Inferior parietal cortex (tissue), 1 donor: ENCODE measurements around the gene ZSCAN22.
"Not testable (repeated sequence)": the region's sequence is repeated elsewhere in the genome, so short reads cannot be mapped to it uniquely, and the experiment has no call there.

Experiments used
- DNase-seq: peaks from one replicate; pipeline ENCODE4 v3.0.0-alpha.2; 2016; ENCODE audit errors: extremely low spot score

Gene ZSCAN22

DNA sequence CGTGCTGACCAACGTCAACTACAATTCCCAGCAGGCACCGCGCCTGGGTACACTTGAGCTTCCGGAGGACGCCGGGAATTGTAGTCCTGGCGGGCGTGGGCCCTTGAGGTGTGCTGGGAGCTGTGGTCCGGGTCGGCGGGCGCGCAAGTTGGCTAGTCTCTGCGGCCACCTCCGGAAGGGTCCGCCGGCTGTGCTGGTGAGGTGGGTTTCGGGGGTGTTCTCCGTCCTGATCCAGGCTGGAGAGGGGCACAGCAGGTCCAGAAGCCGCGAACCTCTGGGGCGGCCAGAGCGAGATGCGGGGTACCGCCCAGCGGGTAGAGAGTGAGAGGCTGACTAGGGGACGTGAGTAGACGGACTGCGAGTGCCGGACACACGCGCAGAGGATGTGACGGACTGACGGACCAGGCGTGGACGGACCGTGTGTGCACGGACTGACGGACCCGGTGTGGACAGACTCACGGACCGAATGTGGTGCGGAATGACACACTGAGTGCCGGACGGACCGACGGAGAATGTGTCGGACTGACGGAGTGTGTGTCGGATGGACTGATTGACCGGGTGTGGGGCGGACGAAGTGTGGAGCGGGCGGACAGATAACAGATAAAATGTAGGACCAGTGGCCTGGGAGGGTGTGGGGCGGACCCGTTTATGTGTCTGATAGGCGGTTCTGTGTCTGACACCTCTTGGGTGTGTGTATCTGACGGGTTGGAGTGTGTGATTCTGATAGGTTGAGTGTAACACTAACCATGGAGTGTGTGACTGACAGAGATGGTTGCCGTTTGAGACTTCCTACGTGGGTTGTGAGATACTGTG is at the start of gene ZSCAN22:
TSS of gene ZSCAN22 (plus strand) at position 81 of the 813 bp plus-strand sequence. CDS start 7,809 bp downstream, outside the sequence.
- peak; percentile 98 for DNase-seq

DNA sequence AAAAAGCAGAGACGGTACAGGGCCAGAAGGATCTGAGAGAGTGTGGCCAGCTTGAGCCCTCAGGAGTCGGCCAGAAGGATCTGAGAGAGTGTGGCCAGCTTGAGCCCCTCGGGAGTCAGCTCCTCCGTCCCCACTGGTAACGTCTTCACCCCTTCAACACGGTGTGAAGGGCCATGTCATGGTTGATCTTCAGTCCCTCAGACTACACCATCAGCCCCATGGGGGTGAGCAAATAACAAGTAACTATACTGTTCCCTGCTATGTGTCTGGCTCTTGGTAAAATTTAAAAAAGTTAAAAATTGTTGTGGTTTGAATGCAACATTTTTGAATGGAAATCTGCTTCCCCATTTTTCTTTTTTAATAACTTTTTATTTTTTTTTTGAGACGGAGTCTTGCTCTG is 49.6 kb upstream of the ZSCAN22 start:
- no peak for DNase-seq

DNA sequence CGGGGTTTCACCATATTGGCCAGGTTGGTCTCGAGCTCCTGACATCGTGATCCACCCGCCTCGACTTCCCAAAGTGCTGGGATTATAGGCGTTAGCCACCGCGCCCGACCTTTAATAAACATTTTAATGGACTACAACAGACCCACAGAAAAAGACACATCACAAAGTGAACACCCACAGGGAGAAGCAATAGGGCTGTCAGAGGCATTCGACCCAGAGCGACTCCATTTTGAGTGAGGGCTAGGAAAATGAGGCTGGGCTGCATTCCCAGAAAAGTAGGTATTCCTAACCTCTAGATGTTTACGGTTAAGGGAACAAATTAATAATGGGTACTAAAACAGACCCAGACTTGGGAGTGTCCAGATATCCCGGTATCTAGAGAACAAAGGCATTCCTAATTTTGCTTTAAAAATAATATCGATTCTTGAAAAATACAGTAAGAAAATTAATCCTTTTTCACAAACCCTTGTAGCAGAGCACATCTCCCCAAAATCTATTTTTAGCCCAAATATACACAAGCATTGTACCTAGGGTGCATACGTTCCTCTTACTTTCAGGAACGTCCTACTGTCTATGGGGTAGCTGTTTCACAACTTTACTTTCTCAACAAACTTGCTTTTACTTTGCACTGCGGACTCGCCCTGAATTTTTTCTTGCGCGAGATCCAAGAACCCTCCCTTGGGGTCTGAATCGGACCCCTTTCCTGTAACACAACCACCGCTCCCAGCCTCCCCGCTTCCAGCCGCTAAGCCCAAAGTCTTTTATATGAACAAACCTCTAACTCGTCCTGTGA is 48.9 kb upstream of the ZSCAN22 start:
- DNase-seq, result no peak

DNA sequence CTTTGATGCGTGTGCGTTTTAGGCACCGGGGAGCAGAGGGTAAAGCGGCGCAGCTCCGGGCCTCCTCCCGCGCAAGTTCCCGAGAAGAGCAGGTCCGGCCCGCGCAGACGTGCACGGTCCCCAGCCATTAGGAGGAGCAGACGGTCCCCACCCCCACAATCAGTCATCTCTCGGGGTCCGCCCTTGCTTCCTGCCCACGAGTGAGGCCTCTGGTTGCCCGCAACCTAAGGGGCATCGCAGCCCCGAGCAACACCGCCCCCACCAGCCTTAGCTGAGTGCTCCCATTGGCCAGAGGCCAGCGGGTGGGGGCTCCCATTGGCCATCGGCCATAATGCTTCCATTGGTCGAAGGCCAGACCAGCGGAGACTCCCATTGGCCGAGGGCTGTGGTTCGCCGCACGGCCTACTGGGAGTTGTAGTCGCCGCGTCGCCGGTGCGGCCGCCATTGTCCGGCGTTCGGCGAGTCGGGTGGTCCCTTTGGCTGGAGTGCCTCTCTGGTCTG is 48.2 kb upstream of the ZSCAN22 start, which contains the start of gene ZNF8:
TSS of gene ZNF8 (plus strand) at position 415 of the 501 bp plus-strand sequence. CDS start 127 bp downstream, outside the sequence.
- DNase-seq, result peak; percentile 99

DNA sequence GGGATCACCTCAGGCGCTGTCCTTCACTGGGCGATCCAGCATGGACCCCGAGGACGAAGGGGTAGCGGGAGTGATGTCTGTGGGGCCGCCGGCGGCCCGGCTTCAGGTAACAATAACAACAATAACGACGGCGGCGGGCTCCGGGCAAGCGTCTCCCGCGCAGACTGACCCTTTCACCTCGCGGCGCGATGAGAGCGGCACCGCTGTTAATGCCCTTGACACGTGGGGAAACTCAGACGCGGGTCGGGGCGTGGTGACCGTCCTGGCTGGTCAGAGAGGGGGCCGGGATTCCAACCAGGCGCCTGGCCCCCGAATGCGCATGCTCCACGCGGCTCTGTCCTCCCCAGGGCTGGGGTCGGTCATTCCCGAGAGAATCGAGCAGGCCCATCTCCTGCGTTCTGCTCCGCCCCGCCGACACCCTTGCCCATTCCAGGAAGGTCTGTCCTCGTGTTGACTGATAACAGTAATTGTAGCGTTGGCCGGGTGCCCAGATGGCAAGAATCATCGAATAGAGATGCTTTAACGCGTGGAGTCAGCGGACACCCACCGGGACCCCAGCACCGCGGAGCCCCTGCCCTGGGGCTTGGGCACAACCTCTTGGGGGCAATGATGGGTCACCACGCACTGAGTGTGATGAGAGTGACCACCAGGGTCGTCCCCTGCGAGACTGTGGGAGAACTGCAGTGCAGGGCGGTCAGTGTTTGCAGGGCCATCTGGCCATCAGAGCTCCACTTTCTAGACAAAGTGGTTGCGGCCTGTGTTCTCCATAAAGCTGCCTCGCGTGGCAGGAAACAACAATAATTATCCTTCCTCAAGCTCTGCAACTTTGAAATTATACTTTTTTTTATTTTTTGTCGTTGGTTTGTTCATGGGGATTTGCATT is 47.5 kb upstream of the ZSCAN22 start:
- DNase-seq, result peak; percentile 47

DNA sequence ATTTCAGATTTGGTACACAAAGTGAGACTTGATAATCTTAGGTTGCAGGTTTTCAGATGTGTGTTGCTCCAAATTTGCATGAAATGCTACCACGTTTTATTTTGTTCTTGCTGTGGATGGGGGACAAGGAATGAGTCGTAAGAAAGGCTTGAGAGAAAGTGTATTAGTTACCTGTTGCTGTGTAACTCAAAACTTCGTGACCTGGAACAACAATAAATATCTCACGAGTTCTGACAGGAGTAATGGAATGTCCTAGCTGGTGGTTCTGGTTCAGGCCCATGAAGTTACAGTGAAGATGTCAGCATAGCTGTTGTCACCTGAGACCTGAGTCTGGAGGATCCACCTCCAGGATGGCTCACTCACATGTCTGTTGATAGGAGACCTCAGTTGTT is 46.9 kb upstream of the ZSCAN22 start:
- DNase-seq, result no peak

DNA sequence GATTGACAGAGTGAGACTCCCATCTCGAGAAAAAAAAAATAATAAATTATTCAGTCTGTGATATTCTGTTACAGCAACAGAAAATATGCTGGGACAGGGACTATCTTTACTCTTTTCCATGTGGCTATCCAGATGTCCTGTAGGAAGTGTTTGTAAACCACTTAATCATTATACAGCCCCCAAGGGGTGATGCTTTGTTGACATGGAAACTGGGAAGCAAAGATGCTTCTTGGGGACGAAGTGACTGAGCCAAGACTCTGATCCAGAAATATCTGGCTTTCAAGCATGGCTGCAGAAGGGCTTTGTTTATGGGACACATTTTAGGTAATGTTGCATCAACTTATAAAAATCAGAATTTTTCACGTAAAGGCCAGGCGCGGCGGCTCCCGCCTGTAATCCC is 42.6 kb upstream of the ZSCAN22 start:
- peak; percentile 8 for DNase-seq

DNA sequence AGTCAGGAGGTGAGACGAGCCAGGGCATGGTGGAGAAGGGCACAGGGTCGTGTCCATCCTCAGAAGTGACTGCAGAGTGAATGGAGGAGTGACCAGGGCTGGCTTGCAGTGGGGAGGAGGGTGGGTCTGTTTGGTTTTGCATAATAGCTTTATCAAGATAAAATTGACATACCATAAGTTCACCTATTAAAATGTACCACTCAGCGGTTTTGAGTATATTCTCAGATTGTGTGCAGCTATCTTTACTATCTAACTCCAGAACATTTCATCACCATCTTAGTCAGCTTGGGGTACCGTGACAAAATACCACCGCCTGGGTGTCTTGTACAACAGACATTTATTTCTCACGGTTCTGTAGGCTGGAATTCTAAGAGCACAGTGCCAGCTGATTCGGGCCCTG is 34.9 kb upstream of the ZSCAN22 start:
- no peak for DNase-seq

DNA sequence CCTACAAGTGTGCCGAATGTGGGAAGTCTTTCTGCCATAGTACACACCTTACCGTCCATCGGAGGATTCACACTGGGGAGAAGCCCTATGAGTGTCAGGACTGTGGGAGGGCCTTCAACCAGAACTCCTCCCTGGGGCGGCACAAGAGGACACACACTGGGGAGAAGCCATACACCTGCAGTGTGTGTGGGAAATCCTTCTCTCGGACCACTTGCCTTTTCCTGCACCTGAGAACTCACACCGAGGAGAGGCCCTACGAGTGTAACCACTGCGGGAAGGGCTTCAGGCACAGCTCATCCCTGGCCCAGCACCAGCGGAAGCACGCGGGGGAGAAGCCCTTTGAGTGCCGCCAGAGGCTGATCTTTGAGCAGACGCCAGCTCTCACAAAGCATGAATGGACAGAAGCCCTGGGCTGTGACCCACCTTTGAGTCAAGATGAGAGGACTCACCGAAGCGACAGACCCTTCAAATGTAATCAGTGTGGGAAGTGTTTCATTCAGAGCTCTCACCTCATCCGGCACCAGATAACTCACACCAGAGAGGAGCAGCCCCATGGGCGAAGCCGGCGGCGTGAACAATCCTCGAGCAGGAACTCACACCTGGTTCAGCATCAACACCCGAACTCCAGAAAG is 31.9 kb upstream of the ZSCAN22 start:
- DNase-seq, result no peak

DNA sequence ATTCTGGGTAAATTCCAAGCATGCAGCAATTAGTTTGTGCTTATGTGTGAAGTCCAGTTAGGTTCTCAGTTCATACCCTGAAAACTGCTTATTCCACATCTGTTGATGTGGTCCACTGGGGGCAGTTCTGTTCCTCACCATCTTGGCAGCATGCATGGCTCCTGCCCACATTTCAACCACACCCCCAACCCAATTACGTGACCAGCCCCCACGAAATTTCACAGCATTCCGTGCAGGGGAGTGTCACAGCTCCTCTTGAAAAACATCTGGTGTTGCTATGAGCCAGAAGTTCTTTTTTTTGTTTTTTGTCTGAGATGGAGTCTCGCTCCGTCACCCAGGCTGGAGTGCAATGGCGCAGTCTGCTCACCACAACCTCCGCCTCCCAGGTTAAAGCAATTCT is 30.7 kb upstream of the ZSCAN22 start:
- no peak for DNase-seq

DNA sequence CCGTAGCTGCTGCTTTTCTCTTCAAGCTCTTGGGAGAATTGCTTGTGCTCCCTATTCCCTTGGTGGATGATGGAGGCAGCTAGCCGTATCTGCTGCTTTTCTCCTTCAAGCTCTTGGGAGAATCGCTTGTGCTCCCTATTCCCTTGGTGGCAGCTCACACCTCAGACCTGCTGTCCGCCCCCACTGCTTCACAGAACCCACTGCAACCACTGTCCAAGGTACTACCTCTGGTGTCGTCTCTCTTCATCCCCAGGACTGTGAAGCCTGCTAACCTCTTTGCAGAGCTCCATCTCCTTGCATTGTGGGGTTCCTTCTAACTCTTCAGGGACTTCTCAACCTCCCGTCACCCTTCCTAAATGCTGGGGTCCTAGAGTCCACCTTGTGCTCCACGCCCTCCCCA is 26.2 kb upstream of the ZSCAN22 start:
- no peak for DNase-seq

DNA sequence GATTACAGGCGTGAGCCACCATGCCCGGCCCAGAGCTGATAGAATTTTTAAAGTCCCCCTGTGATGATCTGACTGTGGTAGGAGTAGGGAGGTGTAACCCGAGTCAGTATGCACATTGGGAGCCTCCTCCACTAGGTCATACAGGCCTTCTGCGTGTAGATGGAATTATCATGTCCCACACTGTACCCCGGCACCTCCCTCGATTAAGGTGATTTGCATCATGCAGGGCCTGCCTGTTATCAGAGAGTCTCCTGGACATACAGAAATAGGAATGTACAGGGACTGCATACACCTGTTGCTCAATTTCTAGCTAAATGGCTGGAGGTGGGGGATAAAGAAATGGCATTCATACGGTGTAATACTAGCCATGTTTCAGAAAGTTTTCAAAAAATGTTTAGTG is 22.5 kb upstream of the ZSCAN22 start:
- DNase-seq, result no peak

DNA sequence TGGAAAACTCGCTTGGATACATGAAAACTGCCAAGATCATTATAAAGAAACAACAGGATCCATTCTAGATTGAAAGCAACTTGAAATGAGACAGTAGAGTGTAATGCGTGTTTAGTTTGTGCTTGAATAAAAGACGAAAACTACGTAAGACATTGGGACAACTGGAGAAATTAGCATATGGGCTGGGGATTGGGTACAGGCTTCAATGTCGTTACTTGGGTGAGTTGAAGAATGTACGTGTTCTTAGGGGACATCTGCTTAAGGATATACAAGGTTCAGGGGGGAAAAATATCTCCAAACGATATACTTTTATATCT is 22.1 kb upstream of the ZSCAN22 start:
- no peak for DNase-seq

DNA sequence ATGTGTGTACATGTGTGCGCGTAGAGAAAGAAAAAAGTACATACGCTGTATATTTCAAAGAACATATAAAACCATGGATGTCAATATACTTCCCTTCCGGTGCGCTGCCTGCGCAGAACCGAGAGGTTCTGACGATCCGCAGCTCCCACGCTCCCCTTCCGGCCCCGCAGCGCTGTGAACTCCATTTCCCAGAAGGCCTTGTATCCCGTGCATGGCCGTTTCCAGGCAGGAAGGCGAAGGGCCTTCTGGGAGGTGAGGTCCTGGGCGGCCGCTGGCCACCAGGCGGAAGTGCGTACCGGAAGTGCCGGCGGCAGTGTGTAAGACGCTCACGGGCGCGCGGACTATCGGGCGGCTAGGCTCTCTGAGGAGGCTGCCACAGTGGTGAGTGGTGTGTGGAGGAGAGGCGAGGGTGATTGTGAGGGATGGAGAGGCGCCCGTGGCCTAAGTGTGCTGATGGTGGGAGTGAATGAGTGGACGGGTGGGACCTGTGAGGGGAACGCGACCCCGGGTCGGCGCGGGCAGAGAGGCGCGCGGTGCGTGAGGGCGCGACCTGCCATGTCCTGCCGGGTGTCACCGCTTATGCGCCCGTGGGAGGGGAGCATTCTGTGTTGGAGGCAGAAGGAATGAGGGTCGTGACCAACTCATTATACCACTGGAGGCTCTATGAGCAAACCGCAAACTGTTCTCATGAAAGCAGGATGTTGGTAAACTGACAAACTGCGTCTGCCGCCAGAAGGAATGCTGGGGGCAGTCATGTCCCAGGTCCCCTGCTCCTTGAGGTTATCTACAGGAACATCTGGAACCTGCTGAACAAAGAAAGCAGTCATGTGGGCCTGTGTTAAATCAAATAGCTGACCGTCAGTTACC is 21.5 kb upstream of the ZSCAN22 start, which contains the start of gene ERVK3-1:
TSS of gene ERVK3-1 (plus strand) at position 313 of the 867 bp plus-strand sequence. CDS start 6,792 bp downstream, outside the sequence.
- DNase-seq, result peak; percentile 97

DNA sequence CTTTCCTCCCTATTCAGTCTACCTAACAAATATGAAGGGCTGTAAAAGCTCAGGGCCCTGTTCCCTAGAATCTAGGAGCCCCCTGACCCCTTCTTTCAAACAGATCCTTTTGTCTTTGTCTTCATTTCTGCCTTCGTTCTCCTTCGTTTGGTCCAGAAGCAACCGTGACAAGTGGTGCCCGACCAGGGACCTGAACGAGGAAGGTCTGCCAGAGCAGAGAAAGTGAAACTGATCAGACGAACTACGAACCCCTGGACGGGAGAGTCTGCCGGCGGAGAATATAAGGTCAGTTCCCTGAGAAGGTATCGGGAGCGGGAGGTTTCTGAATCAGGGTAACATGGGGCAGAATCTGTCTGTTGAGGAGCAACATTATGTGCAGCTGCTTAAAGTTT is 20.9 kb upstream of the ZSCAN22 start:
- DNase-seq, result no peak

DNA sequence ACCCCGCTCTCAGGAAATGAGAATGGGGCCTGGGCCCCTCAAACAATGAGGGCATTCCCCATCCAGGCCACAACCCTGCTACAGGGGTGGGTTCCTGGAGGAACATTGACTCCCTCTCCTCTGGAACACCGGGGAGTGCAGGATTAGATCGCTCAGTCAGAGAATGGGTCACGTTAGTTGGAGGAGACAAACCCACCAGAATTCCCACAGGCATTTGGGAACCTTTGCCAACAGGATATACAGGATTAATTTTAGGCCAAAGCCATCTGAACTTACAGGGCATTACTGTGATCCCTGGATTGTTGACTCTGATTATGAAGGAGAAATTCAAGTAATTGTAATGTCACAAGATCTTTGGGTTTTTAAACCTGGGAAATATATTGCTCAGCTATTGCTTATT is 19.1 kb upstream of the ZSCAN22 start:
- no peak for DNase-seq

DNA sequence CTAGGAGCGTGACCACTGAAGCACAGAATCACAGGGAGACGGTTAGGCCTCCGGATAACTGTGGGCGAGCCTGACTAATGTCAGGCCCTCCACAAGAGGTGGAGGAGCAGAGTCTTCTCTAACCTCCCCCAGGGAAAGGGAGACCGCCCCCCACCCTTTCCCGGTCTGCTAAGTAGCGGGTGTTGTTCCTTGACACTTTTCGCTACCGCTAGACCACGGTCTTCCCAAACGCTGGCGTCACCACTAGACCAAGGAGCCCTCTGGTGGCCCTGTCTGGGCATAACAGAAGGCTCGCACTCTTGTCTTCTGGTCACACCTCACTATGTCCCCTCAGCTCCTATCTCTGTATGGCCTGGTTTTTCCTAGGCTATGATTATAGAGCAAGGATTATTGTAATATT is 16.1 kb upstream of the ZSCAN22 start:
- not testable (repeated sequence) for DNase-seq

DNA sequence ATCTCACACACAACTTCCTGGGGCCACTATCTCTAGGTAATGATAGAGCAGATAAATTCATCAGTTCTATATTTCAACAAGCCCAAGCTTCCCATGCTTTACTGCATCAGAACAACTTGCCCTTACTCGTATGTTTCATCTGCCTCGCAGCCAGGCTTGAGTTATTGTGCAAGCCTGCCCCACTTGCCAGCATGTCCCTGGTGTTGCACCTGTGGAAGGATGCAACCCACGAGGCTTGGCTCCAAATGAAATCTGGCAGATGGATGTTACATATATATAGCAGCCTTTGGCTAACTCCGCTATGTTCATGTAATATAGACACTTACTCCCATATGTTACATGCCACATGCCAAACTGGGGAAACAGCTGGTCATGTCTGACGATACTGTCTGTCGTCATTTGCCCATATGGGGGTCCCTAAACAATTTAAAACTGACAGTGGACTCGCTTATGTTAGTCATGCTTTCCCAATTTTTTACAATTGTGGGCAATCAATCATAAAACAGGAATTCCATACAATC is 15.4 kb upstream of the ZSCAN22 start:
- DNase-seq, result peak; percentile 39

DNA sequence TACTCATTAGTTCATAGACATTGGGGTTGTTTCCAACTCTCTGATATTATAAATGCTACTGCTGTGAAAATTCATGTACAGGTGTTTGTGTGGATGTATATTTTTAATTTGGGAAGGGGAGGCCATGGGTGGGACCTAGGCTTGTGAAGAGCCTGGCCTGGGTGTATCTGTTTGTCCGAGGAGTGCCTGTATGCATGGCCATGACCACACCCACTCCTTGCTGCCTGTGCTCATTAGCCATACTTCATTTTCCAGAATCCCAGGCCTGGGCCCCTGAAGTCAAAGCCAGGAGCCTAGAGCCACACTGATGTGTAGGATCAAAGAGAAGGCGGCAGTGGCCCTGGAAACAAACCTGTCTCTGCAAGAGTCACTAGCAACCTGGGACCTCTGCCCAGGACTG is 11.2 kb upstream of the ZSCAN22 start:
- no peak for DNase-seq

DNA sequence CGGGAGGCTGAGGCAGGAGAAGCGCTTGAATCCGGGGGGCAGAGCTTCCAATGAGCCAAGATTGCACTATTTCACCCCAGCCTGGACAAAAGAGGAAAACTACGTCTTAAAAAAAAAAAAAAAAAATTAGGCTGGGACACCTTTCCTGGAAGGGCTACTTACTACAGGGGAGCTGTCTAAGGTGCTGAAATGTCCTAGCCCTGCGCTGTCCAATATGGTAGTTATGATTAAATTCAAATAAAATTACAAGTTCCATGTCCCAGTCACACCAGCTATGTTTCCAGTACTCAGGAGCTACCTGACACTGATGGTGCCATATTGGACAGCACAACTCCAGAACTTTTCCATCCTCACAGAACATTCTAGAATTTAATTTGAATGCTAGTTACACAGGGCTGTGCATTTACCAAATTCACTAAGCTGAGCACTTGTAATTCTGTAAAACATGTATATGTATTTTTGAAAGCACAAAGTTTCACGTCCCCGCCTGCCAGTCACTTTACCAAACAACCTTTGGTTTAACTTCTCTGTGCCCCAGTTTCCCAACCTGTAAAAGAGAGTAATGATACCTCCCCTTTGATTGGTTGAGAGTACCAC is 9.2 kb upstream of the ZSCAN22 start:
- DNase-seq, result no peak
